ENCODE data around the gene LRRC74B.
"Not testable (repeated sequence)": the region's sequence is repeated elsewhere in the genome, so short reads cannot be mapped to it uniquely, and the experiment has no call there.

GRCh38 chr22:21087926-21088325 lies 42.2 kb downstream of the LRRC74B start:
- TF ChIP-seq CTCF (conservative IDR thresholded peaks at IDR 0.05; ENCODE audit: low read depth in 2 of 2); EZH2phosphoT487 (IDR thresholded peaks at IDR 0.05; ENCODE audit: unreplicated experiment); CREB1 (CRISPR knock-in tag; IDR thresholded peaks at IDR 0.05; ENCODE audit: low read depth); POLR2AphosphoS5 (IDR thresholded peaks at IDR 0.05; ENCODE audit: low read depth); EZH2 (IDR thresholded peaks at IDR 0.05; ENCODE audit: low read depth, unreplicated experiment); ZNF331 (CRISPR knock-in tag; IDR thresholded peaks at IDR 0.05; ENCODE audit: low read depth); JUNB (IDR thresholded peaks at IDR 0.05; ENCODE audit: unreplicated experiment): not testable (repeated sequence)
- TF ChIP-seq, protein P1, sequence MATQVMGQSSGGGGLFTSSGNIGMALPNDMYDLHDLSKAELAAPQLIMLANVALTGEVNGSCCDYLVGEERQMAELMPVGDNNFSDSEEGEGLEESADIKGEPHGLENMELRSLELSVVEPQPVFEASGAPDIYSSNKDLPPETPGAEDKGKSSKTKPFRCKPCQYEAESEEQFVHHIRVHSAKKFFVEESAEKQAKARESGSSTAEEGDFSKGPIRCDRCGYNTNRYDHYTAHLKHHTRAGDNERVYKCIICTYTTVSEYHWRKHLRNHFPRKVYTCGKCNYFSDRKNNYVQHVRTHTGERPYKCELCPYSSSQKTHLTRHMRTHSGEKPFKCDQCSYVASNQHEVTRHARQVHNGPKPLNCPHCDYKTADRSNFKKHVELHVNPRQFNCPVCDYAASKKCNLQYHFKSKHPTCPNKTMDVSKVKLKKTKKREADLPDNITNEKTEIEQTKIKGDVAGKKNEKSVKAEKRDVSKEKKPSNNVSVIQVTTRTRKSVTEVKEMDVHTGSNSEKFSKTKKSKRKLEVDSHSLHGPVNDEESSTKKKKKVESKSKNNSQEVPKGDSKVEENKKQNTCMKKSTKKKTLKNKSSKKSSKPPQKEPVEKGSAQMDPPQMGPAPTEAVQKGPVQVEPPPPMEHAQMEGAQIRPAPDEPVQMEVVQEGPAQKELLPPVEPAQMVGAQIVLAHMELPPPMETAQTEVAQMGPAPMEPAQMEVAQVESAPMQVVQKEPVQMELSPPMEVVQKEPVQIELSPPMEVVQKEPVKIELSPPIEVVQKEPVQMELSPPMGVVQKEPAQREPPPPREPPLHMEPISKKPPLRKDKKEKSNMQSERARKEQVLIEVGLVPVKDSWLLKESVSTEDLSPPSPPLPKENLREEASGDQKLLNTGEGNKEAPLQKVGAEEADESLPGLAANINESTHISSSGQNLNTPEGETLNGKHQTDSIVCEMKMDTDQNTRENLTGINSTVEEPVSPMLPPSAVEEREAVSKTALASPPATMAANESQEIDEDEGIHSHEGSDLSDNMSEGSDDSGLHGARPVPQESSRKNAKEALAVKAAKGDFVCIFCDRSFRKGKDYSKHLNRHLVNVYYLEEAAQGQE (IDR thresholded peaks at IDR 0.05; ENCODE audit: unreplicated experiment), result not testable (repeated sequence)
